H1 (cell line): Measurements from ENCODE around the gene MROH2A. TPM values are rescaled to one million over a fixed set of nuclear protein-coding genes. Genes with fewer than 3 reads are reported as not detected.

Experiments
- BRCA1 ChIP-seq: IDR thresholded peaks from 2 replicates; pipeline ENCODE4 v1.6.1; 2012; ENCODE audit warnings: low read depth, low read length, improper control_type of control experiment
- GABPA ChIP-seq: IDR thresholded peaks from 2 replicates; pipeline ENCODE4 v1.6.1; 2011; ENCODE audit warnings: mild to moderate bottlenecking, low read length, moderate library complexity, borderline replicate concordance; ENCODE audit not compliant: insufficient read depth
- KDM5A ChIP-seq: fragments of 200-600 bp; IDR thresholded peaks from 2 replicates; pipeline ENCODE4 v1.7.1; 2012; ENCODE audit warnings: mild to moderate bottlenecking, low read length, inconsistent platforms, mixed read lengths
- RAD21 ChIP-seq, 2 experiments: IDR thresholded peaks in 1 of 2; conservative IDR thresholded peaks in 1 of 2; 2 replicates each; pipeline ENCODE4 v1.6.1; 2011; ENCODE audit warnings: low read depth in 2 of 2, low read length in 2 of 2, improper control_type of control experiment in 1 of 2, inconsistent platforms in 1 of 2, mild to moderate bottlenecking in 1 of 2, moderate library complexity in 1 of 2
- RFX5 ChIP-seq: IDR thresholded peaks from 2 replicates; pipeline ENCODE4 v1.6.1; 2011; ENCODE audit warnings: low read depth, low read length, improper control_type of control experiment, borderline replicate concordance
- SP1 ChIP-seq: IDR thresholded peaks from 2 replicates; pipeline ENCODE4 v1.6.1; 2011; ENCODE audit warnings: low read depth, low read length
- polyA plus RNA-seq, 7 experiments: library from polyadenylated mRNA; depleted of rRNA in 3 of 7; stranded (reverse) in 5 of 7; unstranded in 2 of 7; fragments of >200 nt in 5 of 7; fragments of 200-250 nt in 2 of 7; gene quantifications; 1 replicate in 5 of 7; 2 replicates in 1 of 7; 4 replicates in 1 of 7; pipeline versions ENCODE4 v1.2.1 to v1.2.3, GENCODE V29; 2011 to 2013; ENCODE audit warnings: missing spikeins in 2 of 7, mixed read lengths in 2 of 7
- total RNA-seq: library from RNA; stranded (reverse); fragmentation: NEBNext Ultra II Directional; extraction: Animal tissue kit (Norgen Biotek cat#: 25700); gene quantifications from 2 replicates; pipeline ENCODE4 v1.2.1, GENCODE V29; 2021

Gene MROH2A
- total and polyA plus RNA-seq, 2 of the 8 experiments (the other 6 are each of a cell fraction or from before 2014, with no cell fraction given), result not detected

- TF ChIP-seq KDM5A (no peak), RFX5 (no peak), BRCA1 (no peak), GABPA (no peak), SP1 (no peak), RAD21 (IDR thresholded peaks at IDR 0.05 in 1 of 2, conservative IDR thresholded peaks at IDR 0.05 in 1 of 2; ENCODE audit: low read depth in 2 of 2, low read length in 2 of 2) (no peak)
Observed at GRCh38 chr2:233821196-233821595, 43.1 kb downstream of the MROH2A start (continued).
